ENCODE measurements around the gene SLC17A5. TPM values are rescaled to one million over a fixed set of nuclear protein-coding genes. Genes with fewer than 3 reads are reported as not detected.
"Not testable (repeated sequence)": the region's sequence is repeated elsewhere in the genome, so short reads cannot be mapped to it uniquely, and the experiment has no call there.

Gene SLC17A5
- polyA plus RNA-seq, 1 donor = 72.9 TPM

GRCh38 chr6:73691512-73691911 is 37.7 kb upstream of the SLC17A5 start:
- Histone ChIP-seq H3K27me3 (ENCODE audit: control insufficient read depth, insufficient read depth, low read length) (peaks cover 23% of the 10 kb centered on the region), H3K27ac (ENCODE audit: low read length) (no peak overlapping the region), H3K9me3 (ENCODE audit: control insufficient read depth, low read depth, low read length) (peaks cover 3% of the 10 kb centered on the region), H3K36me3 (ENCODE audit: control insufficient read depth, insufficient read depth, low read length) (no peaks in the 10 kb centered on the region), H3K4me1 (ENCODE audit: control insufficient read depth, insufficient read depth, low read length) (no peaks in the 10 kb centered on the region), H3K4me3 (ENCODE audit: low read length) (no peak overlapping the region)
- no peak for DNase-seq

- Histone ChIP-seq H3K27me3 (ENCODE audit: control insufficient read depth, insufficient read depth, low read length) (peaks cover 18% of the 10 kb centered on the region), H3K4me1 (ENCODE audit: control insufficient read depth, insufficient read depth, low read length) (no peaks in the 10 kb centered on the region), H3K9me3 (ENCODE audit: control insufficient read depth, low read depth, low read length) (no peaks in the 10 kb centered on the region), H3K27ac (ENCODE audit: low read length) (no peak overlapping the region), H3K36me3 (ENCODE audit: control insufficient read depth, insufficient read depth, low read length) (no peaks in the 10 kb centered on the region), H3K4me3 (ENCODE audit: low read length) (no peak overlapping the region)
- 91% methylated on average over 3 of the region's 5 CpGs for WGBS (ENCODE audit: insufficient coverage, low lambda C conversion rate)
- DNase-seq = no peak
These were observed 36.3 kb upstream of the SLC17A5 start for GRCh38 chr6:73690056-73690455.

GRCh38 chr6:73688351-73688750 is 34.6 kb upstream of the SLC17A5 start:
- no CpG with 5 or more reads among the region's 1 CpG for WGBS (ENCODE audit: insufficient coverage, low lambda C conversion rate)
- H3K36me3 ChIP-seq (ENCODE audit: control insufficient read depth, insufficient read depth, low read length) = no peaks in the 10 kb centered on the region
- no peak for DNase-seq
- H3K4me1 ChIP-seq (ENCODE audit: control insufficient read depth, insufficient read depth, low read length) = no peaks in the 10 kb centered on the region
- no peak overlapping the region for H3K27ac ChIP-seq (ENCODE audit: low read length)
- H3K27me3 ChIP-seq (ENCODE audit: control insufficient read depth, insufficient read depth, low read length) = peaks cover 11% of the 10 kb centered on the region
- H3K9me3 ChIP-seq (ENCODE audit: control insufficient read depth, low read depth, low read length) = no peaks in the 10 kb centered on the region
- no peak overlapping the region for H3K4me3 ChIP-seq (ENCODE audit: low read length)

DNA sequence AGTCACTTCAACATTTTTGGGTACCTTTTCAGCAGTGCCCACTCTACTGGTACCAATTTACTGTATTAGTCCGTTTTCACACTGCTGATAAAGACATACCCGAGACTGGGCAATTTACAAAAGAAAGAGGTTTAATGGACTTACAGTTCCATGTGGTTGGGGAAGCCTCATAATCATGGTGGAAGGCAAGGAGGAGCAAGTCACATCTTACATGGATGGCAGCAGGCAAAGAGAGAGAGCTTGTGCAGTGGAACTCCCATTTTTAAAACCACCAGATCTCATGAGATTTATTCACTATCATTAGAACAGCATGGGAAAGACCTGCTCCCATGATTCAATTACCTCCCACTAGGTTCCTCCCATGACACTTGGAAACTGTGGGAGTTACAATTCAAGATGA is 29.8 kb upstream of the SLC17A5 start:
- not testable (repeated sequence) for H3K36me3 ChIP-seq (ENCODE audit: control insufficient read depth, insufficient read depth, low read length); H3K27ac ChIP-seq (ENCODE audit: low read length); H3K4me3 ChIP-seq (ENCODE audit: low read length); DNase-seq; H3K27me3 ChIP-seq (ENCODE audit: control insufficient read depth, insufficient read depth, low read length); H3K4me1 ChIP-seq (ENCODE audit: control insufficient read depth, insufficient read depth, low read length); H3K9me3 ChIP-seq (ENCODE audit: control insufficient read depth, low read depth, low read length)
- no CpG with 5 or more reads among the region's 2 CpGs for WGBS (ENCODE audit: insufficient coverage, low lambda C conversion rate)

DNA sequence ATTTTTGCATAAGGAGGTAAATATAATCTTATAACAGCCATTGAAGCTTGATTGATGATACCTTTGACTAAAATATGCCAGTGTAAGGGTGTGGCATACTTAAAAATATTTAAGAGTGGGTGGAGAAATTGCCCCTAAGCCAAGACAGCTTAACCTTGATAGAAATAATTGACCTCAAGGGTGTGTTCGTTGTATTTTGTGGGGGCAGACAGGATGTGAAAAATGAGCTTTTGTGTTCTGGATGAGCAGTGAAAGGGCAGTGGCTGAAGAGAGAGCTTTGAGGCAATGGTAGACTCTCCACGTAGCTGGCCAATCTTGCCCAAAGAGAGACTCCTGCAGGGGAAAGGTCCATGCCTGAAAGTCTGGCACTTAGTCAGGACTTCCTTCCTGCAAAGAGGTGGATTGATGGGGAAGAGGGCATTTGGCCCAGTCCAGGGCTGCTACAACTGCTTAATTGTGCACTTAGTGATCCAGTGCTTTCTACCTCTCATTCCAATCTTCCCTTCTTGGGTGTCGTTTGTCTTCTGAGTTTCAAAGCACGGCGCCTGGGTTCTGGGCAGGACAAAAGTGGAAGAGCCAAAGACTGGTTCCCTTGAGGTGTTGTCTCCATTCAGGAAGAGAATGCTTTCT is 26.6 kb upstream of the SLC17A5 start:
- Histone ChIP-seq H3K9me3 (ENCODE audit: control insufficient read depth, low read depth, low read length) (no peaks in the 10 kb centered on the region), H3K4me1 (ENCODE audit: control insufficient read depth, insufficient read depth, low read length) (no peaks in the 10 kb centered on the region), H3K27ac (ENCODE audit: low read length) (no peak overlapping the region), H3K4me3 (ENCODE audit: low read length) (no peak overlapping the region), H3K27me3 (ENCODE audit: control insufficient read depth, insufficient read depth, low read length) (no peaks in the 10 kb centered on the region), H3K36me3 (ENCODE audit: control insufficient read depth, insufficient read depth, low read length) (no peaks in the 10 kb centered on the region)
- no peak for DNase-seq
- WGBS (ENCODE audit: insufficient coverage, low lambda C conversion rate) = no CpG with 5 or more reads among the region's 5 CpGs

DNA sequence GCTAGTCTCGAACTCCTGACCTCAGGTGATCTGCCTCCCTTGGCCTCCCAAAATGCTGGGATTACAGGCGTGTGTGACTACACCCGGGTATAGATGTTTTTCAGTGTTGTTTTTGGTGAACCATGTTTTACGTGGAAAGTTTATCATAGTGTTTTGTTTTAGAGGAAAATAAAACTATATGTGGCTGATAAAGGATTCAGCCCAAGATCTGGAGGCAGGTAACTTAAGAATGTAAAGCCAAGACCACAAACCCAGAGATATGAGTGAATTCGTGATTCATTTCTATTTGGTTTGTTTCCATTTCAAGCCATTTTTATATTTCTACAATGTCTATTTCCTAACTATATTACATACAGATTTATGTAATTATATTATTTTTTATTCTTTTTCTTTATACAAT is 26.1 kb upstream of the SLC17A5 start:
- H3K4me1 ChIP-seq (ENCODE audit: control insufficient read depth, insufficient read depth, low read length); H3K36me3 ChIP-seq (ENCODE audit: control insufficient read depth, insufficient read depth, low read length); H3K4me3 ChIP-seq (ENCODE audit: low read length); H3K27me3 ChIP-seq (ENCODE audit: control insufficient read depth, insufficient read depth, low read length); DNase-seq; H3K9me3 ChIP-seq (ENCODE audit: control insufficient read depth, low read depth, low read length); H3K27ac ChIP-seq (ENCODE audit: low read length): not testable (repeated sequence)
- 100% methylated on average over 3 of the region's 5 CpGs for WGBS (ENCODE audit: insufficient coverage, low lambda C conversion rate)

GRCh38 chr6:73679009-73679408 is 25.2 kb upstream of the SLC17A5 start:
- no CpG with 5 or more reads among the region's 3 CpGs for WGBS (ENCODE audit: insufficient coverage, low lambda C conversion rate)
- Histone ChIP-seq H3K36me3 (ENCODE audit: control insufficient read depth, insufficient read depth, low read length) (no peaks in the 10 kb centered on the region), H3K27ac (ENCODE audit: low read length) (no peak overlapping the region), H3K4me1 (ENCODE audit: control insufficient read depth, insufficient read depth, low read length) (no peaks in the 10 kb centered on the region), H3K27me3 (ENCODE audit: control insufficient read depth, insufficient read depth, low read length) (no peaks in the 10 kb centered on the region), H3K9me3 (ENCODE audit: control insufficient read depth, low read depth, low read length) (no peaks in the 10 kb centered on the region), H3K4me3 (ENCODE audit: low read length) (no peak overlapping the region)
- no peak for DNase-seq

DNA sequence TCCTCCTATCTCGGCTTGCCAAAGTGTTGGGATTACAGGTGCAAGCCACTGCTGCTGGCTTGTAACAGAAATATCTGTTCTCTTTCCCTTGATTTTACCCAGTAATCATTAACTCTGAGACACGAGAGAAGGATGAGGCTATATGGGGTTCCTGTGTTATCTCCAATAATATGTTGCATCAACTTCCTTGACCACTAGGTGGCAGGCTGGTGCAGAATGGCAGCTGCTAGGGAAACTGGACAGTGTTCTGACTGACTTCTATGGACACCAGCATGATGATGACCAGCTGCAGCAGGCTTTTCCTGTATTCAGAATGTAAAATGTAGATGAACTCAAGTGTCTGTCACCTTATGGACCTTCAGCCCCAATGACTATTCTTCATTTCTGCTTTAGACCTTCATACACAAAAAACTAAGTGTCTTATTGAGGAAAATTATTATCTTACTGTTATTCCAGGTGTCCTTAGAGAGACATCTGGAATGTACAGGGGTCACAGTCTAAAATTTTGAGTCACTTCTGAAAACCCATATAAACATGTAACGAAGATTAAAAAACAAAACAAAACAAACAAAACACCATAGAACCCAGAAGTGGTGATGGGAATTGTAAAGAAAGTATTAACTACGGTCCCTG is 21.8 kb upstream of the SLC17A5 start:
- no peaks in the 10 kb centered on the region for H3K27me3 ChIP-seq (ENCODE audit: control insufficient read depth, insufficient read depth, low read length)
- no peak overlapping the region for H3K4me3 ChIP-seq (ENCODE audit: low read length)
- no peaks in the 10 kb centered on the region for H3K9me3 ChIP-seq (ENCODE audit: control insufficient read depth, low read depth, low read length)
- H3K4me1 ChIP-seq (ENCODE audit: control insufficient read depth, insufficient read depth, low read length) = no peaks in the 10 kb centered on the region
- no CpG with 5 or more reads among the region's 4 CpGs for WGBS (ENCODE audit: insufficient coverage, low lambda C conversion rate)
- no peak overlapping the region for H3K27ac ChIP-seq (ENCODE audit: low read length)
- DNase-seq = peak; percentile 85 to 87
- H3K36me3 ChIP-seq (ENCODE audit: control insufficient read depth, insufficient read depth, low read length) = no peaks in the 10 kb centered on the region

GRCh38 chr6:73671911-73672685 is 18.3 kb upstream of the SLC17A5 start:
- DNase-seq = no peak
- H3K4me3 ChIP-seq (ENCODE audit: low read length) = no peak overlapping the region
- no peaks in the 10 kb centered on the region for H3K36me3 ChIP-seq (ENCODE audit: control insufficient read depth, insufficient read depth, low read length)
- peaks cover 3% of the 10 kb centered on the region for H3K4me1 ChIP-seq (ENCODE audit: control insufficient read depth, insufficient read depth, low read length)
- H3K27me3 ChIP-seq (ENCODE audit: control insufficient read depth, insufficient read depth, low read length) = no peaks in the 10 kb centered on the region
- H3K27ac ChIP-seq (ENCODE audit: low read length) = no peak overlapping the region
- H3K9me3 ChIP-seq (ENCODE audit: control insufficient read depth, low read depth, low read length) = no peaks in the 10 kb centered on the region
- WGBS (ENCODE audit: insufficient coverage, low lambda C conversion rate) = 88% methylated on average over 2 of the region's 8 CpGs

GRCh38 chr6:73669005-73669404 is 15.2 kb upstream of the SLC17A5 start:
- H3K4me3 ChIP-seq (ENCODE audit: low read length) = no peak overlapping the region
- no peaks in the 10 kb centered on the region for H3K27me3 ChIP-seq (ENCODE audit: control insufficient read depth, insufficient read depth, low read length)
- peaks cover 16% of the 10 kb centered on the region for H3K4me1 ChIP-seq (ENCODE audit: control insufficient read depth, insufficient read depth, low read length)
- no peak overlapping the region for H3K27ac ChIP-seq (ENCODE audit: low read length)
- no peak for DNase-seq
- no peaks in the 10 kb centered on the region for H3K9me3 ChIP-seq (ENCODE audit: control insufficient read depth, low read depth, low read length)
- WGBS (ENCODE audit: insufficient coverage, low lambda C conversion rate) = no CpG with 5 or more reads among the region's 1 CpG
- no peaks in the 10 kb centered on the region for H3K36me3 ChIP-seq (ENCODE audit: control insufficient read depth, insufficient read depth, low read length)
